Measurements from ENCODE around the gene DCLK1.

DNA sequence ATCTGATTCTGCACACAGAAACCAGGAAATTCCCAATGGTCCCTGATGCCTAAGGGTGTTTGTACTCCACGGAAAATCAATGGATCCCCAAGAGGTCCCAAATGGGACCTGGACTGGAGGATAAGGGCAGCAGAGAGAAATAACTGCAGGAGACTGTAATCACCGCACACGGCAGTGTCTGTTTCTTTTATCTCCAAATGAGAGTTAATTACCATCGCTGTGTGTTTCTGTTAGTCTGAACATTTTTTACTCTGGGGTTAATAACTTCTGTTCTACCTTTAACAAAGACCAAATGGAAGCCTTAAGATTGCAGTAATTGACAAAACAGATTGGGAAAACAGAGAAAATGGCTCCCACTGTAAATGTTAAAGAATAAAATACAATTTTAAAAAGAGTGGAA is 320.9 kb downstream of the DCLK1 start:
- TF ChIP-seq ZNF384 (IDR thresholded peaks at IDR 0.05) (no peak), CTBP1 (IDR thresholded peaks at IDR 0.05; ENCODE audit: borderline replicate concordance) (no peak), TARDBP (IDR thresholded peaks at IDR 0.05) (no peak), FOXA1 (IDR thresholded peaks at IDR 0.05) (no peak), FOXM1 (IDR thresholded peaks at IDR 0.05; ENCODE audit: borderline replicate concordance) (no peak), FOXK2 (IDR thresholded peaks at IDR 0.05) (no peak), SP1 (IDR thresholded peaks at IDR 0.05) (no peak), ARNT (IDR thresholded peaks at IDR 0.05) (no peak), PKNOX1 (IDR thresholded peaks at IDR 0.05) (no peak), NFRKB (IDR thresholded peaks at IDR 0.05) (no peak), BHLHE40 (IDR thresholded peaks at IDR 0.05; ENCODE audit: borderline replicate concordance) (no peak), LEF1 (IDR thresholded peaks at IDR 0.05; ENCODE audit: borderline replicate concordance) (no peak), SUZ12 (IDR thresholded peaks at IDR 0.05) (no peak), HDGF (IDR thresholded peaks at IDR 0.05; ENCODE audit: borderline replicate concordance) (no peak)

Data from HEK293T (cell line).